Neural cell (in vitro differentiated cells): ENCODE data around the gene TRIM16. TPM values are rescaled to one million over a fixed set of nuclear protein-coding genes. Genes with fewer than 3 reads are reported as not detected.

Experiments used
- H2AFZ ChIP-seq: fragments of 200-600, 300-800 bp; sonication (generic), shearing (Covaris generic); 2 replicates; pipeline ENCODE4 v1.6.0; 2014; ENCODE audit warnings: low read depth, mild to moderate bottlenecking, antibody characterized with exemption, low read length, moderate library complexity
- H3F3A ChIP-seq: fragments of 200-600 bp; shearing (Covaris generic); 2 replicates; pipeline ENCODE4 v1.6.1; 2016; ENCODE audit warnings: mild to moderate bottlenecking, moderate library complexity, mixed read lengths, antibody characterized with exemption, low read length; ENCODE audit not compliant: insufficient read depth, poor library complexity, severe bottlenecking
- H3K27ac ChIP-seq: fragments of 200-600, 300-800 bp; sonication (generic), shearing (Covaris generic); 2 replicates; pipeline ENCODE4 v1.5.1; 2014; ENCODE audit warnings: mild to moderate bottlenecking, low read length, moderate library complexity
- H3K27me3 ChIP-seq: fragments of 300-800, 200-600 bp; sonication (generic), shearing (Covaris generic); 2 replicates; pipeline ENCODE4 v1.6.0; 2014; ENCODE audit warnings: mild to moderate bottlenecking, low read depth, low read length, moderate library complexity; ENCODE audit not compliant: insufficient read depth
- H3K36me3 ChIP-seq: fragments of 300-800, 200-600 bp; sonication (generic), shearing (Covaris generic); 2 replicates; pipeline ENCODE4 v1.5.1; 2014; ENCODE audit warnings: mild to moderate bottlenecking, antibody characterized with exemption, low read length, moderate library complexity; ENCODE audit not compliant: insufficient read depth
- H3K4me2 ChIP-seq: fragments of 300-800, 200-600 bp; sonication (generic), shearing (Covaris generic); 2 replicates; pipeline ENCODE4 v1.6.0; 2014; ENCODE audit warnings: mild to moderate bottlenecking, low read length
- H3K4me3 ChIP-seq: fragments of 300-800, 200-600 bp; sonication (generic), shearing (Covaris generic); 2 replicates; pipeline ENCODE4 v1.5.1; 2014; ENCODE audit warnings: mild to moderate bottlenecking, low read length, moderate library complexity
- H3K79me2 ChIP-seq: fragments of 200-600 bp; shearing (Covaris generic); replicated peaks from 2 replicates; pipeline ENCODE4 v1.6.0; 2014; ENCODE audit warnings: mild to moderate bottlenecking, low read length, moderate library complexity; ENCODE audit not compliant: insufficient read depth
- H3K9ac ChIP-seq: fragments of 300-800, 200-600 bp; sonication (generic), shearing (Covaris generic); 2 replicates; pipeline ENCODE4 v1.6.1; 2016; ENCODE audit warnings: mild to moderate bottlenecking, low read length, mixed read lengths
- H3K9me2 ChIP-seq: fragments of 200-600 bp; shearing (Covaris generic); 2 replicates; pipeline ENCODE4 v1.6.1; 2016; ENCODE audit warnings: mild to moderate bottlenecking, low read length, mixed read lengths; ENCODE audit not compliant: insufficient read depth
- H3K9me3 ChIP-seq: fragments of 200-600, 300-800 bp; sonication (generic), shearing (Covaris generic); 2 replicates; pipeline ENCODE4 v1.6.1; 2016; ENCODE audit warnings: mild to moderate bottlenecking, mixed run types, low read length, moderate library complexity, mixed read lengths
- H4K20me1 ChIP-seq: fragments of 200-600 bp; shearing (Covaris generic); 2 replicates; pipeline ENCODE4 v1.6.1; 2016; ENCODE audit warnings: mild to moderate bottlenecking, mixed run types; ENCODE audit not compliant: insufficient read depth
- EP300 ChIP-seq: fragments of 450-650 bp; conservative IDR thresholded peaks from 2 replicates; pipeline ENCODE4 v1.6.1; 2014; ENCODE audit warnings: antibody characterized with exemption, mild to moderate bottlenecking, moderate library complexity; ENCODE audit not compliant: poor library complexity, severe bottlenecking
- EZH2 ChIP-seq: fragments of 200-600, 300-800 bp; shearing (Covaris generic), sonication (generic); IDR thresholded peaks from 2 replicates; pipeline ENCODE4 v1.6.1; 2014; ENCODE audit warnings: antibody characterized with exemption, low read length, borderline replicate concordance, mild to moderate bottlenecking; ENCODE audit not compliant: insufficient read depth, poor library complexity, severe bottlenecking
- MXI1 ChIP-seq: fragments of 450-650 bp; conservative IDR thresholded peaks from 2 replicates; pipeline ENCODE4 v1.6.1; 2014; ENCODE audit warnings: antibody characterized with exemption, mild to moderate bottlenecking; ENCODE audit not compliant: poor library complexity, severe bottlenecking
- POLR2AphosphoS5 ChIP-seq: IDR thresholded peaks from 2 replicates; pipeline ENCODE4 v1.6.1; 2012
- RAD21 ChIP-seq: fragments of 450-650 bp; conservative IDR thresholded peaks from 2 replicates; pipeline ENCODE4 v1.6.1; 2014; ENCODE audit warnings: antibody characterized with exemption, mild to moderate bottlenecking, moderate library complexity
- REST ChIP-seq: IDR thresholded peaks from 2 replicates; pipeline ENCODE4 v1.6.1; 2012; ENCODE audit warnings: borderline replicate concordance
- SMC3 ChIP-seq: fragments of 450-650 bp; conservative IDR thresholded peaks from 2 replicates; pipeline ENCODE4 v1.6.1; 2014; ENCODE audit warnings: antibody characterized with exemption, mild to moderate bottlenecking, moderate library complexity; ENCODE audit not compliant: poor library complexity
- TAF1 ChIP-seq: IDR thresholded peaks from 2 replicates; pipeline ENCODE4 v1.6.1; 2012; ENCODE audit warnings: low read depth
- polyA plus RNA-seq: library from polyadenylated mRNA; depleted of rRNA; stranded (reverse); fragments of >200 nt; gene quantifications from 2 replicates; pipeline ENCODE4 v1.2.3, GENCODE V29; 2014

The TRIM16 gene
- polyA plus RNA-seq, 1 donor from 2014 or later = 34.9 TPM

- Histone ChIP-seq H3K4me3 (no peak overlapping the region), H3K9ac (no peak overlapping the region), H3K36me3 (no peaks in the 10 kb centered on the region), H3K27ac (no peak overlapping the region), H4K20me1 (no peaks in the 10 kb centered on the region), H3K4me2 (no peak overlapping the region), H3K9me2 (no peaks in the 10 kb centered on the region), H3K27me3 (no peaks in the 10 kb centered on the region), H3K79me2 (no peaks in the 10 kb centered on the region), H3F3A (no peaks in the 10 kb centered on the region), H2AFZ (no peak overlapping the region), H3K9me3 (no peaks in the 10 kb centered on the region)
- TF ChIP-seq MXI1 (no peak), REST (no peak), TAF1 (no peak), EP300 (no peak)
These were observed 25.8 kb downstream of the TRIM16 start for GRCh38 chr17:15658296-15658695.

GRCh38 chr17:15657868-15658267, 26.2 kb downstream of the TRIM16 start:
- Histone ChIP-seq H3K4me2 (no peak overlapping the region), H3K27me3 (no peaks in the 10 kb centered on the region), H3K27ac (no peak overlapping the region), H3K4me3 (no peak overlapping the region), H2AFZ (no peak overlapping the region), H3K36me3 (no peaks in the 10 kb centered on the region), H3K9me3 (no peaks in the 10 kb centered on the region), H3K9ac (no peak overlapping the region), H3K9me2 (no peaks in the 10 kb centered on the region), H3F3A (no peaks in the 10 kb centered on the region), H4K20me1 (no peaks in the 10 kb centered on the region), H3K79me2 (no peaks in the 10 kb centered on the region)
- no peak for TF ChIP-seq EP300
- TF ChIP-seq EZH2 = no peak
- no peak for TF ChIP-seq POLR2AphosphoS5
- TF ChIP-seq SMC3 = no peak
- no peak for TF ChIP-seq RAD21
- TF ChIP-seq MXI1 = no peak
- no peak for TF ChIP-seq REST
